ENCODE data around the gene U2AF1L4. TPM values are rescaled to one million over a fixed set of nuclear protein-coding genes. Genes with fewer than 3 reads are reported as not detected.

Gene U2AF1L4
- total RNA-seq, 1 donor from 2014 or later, result 27.4 TPM

DNA sequence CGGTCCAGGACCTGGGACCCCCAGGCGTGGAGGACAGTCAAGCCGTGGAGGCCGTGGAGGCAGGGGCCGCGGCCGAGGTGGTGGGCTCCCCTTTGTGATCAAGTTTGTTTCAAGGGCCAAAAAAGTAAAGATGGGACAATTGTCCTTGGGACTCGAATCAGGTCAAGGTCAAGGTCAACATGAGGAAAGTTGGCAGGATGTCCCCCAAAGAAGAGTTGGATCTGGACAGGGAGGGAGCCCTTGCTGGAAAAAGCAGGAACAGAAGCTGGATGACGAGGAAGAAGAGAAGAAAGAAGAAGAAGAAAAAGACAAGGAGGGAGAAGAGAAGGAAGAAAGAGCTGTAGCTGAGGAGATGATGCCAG lies 25.1 kb downstream of the U2AF1L4 start:
- Mint-ChIP-seq H3K27ac (peak overlapping the region; percentile 70), H3K4me3 (ENCODE audit: low read depth) (peak overlapping the region; percentile 58), H3K4me1 (ENCODE audit: low read depth) (peaks cover 17% of the 10 kb centered on the region), H3K9me3 (no peaks in the 10 kb centered on the region), H3K27me3 (ENCODE audit: low read depth) (no peaks in the 10 kb centered on the region), H3K36me3 (ENCODE audit: low read depth) (peaks cover 74% of the 10 kb centered on the region)
- DNase-seq (ENCODE audit: low spot score), result no peak
- intact Hi-C loops (cut with micrococcal nuclease), result no loop called here

DNA sequence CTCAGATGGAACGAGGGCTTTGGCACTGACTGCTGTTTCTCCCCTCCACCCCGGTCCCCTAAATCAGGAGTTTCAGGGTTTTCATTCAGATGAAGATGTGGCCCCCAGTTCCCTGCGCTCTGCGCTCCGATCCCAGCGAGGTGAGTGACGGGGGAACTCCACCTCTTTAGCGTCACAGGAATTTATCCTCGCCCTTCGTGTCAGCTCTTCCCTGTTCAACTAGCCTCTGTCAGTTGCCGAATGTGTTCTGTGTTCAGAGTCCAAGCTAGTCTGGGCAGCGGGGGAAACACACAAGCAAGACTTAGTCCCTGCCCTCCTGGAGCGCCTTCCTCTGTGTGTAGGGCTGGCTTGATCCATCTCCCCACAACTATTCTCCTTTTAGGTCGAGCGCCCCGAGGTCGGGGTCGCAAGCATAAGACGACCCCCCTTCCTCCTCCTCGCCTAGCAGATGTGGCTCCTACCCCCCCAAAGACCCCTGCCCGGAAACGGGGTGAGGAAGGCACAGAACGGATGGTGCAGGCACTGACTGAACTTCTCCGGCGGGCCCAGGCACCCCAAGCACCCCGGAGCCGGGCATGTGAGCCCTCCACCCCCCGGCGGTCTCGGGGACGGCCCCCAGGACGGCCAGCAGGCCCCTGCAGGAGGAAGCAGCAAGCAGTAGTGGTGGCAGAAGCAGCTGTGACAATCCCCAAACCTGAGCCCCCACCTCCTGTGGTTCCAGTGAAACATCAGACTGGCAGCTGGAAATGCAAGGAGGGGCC lies 25.6 kb downstream of the U2AF1L4 start:
- peak overlapping the region; percentile 85 for H3K27ac Mint-ChIP-seq
- H3K9me3 Mint-ChIP-seq, result no peaks in the 10 kb centered on the region
- peaks cover 76% of the 10 kb centered on the region for H3K36me3 Mint-ChIP-seq (ENCODE audit: low read depth)
- no peaks in the 10 kb centered on the region for H3K27me3 Mint-ChIP-seq (ENCODE audit: low read depth)
- intact Hi-C loops (cut with micrococcal nuclease), result loop anchor here (5.0 kb wide), 1 partner anchor 452 kb away; the partner anchor contains the start of gene USF2
- DNase-seq (ENCODE audit: low spot score), result no peak
- H3K4me3 Mint-ChIP-seq (ENCODE audit: low read depth), result peak overlapping the region; percentile 94
- H3K4me1 Mint-ChIP-seq (ENCODE audit: low read depth), result peaks cover 22% of the 10 kb centered on the region

DNA sequence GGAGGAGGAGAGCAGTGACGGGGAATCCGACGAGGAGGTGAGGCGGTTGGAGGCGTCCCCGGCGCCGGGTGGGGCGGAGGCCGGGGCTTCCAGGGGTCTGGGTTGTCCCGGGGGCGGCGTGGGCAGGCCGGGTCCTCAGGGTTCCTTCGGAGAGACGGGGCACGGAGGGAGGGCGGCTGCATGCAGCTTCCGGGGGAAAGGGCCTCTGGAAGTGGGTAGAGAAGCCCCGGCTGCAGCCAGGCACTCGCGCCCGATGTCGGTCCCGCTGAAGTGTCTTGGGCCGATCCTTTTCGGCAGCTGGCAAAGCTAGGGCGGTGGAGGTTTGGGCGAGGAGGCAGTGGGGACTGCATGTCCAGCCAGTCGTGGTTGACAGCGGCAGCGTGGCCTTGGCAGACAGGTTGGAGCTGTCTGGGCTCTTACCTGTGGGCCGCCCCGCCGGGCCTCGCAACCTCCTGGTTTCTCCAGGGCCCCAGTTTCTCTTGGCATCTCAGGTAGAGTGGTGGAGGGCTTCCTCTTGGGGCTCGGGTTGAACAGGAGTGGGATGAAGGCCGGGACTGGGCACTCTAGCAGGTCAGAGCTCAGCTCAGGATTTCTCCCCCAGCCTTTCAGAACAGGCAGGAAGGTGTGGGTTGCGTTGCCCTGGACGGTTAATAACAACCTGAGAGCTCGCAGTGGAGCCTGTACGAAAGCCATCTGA lies 26.7 kb downstream of the U2AF1L4 start:
- Mint-ChIP-seq H3K27ac (peak overlapping the region; percentile 85), H3K4me3 (ENCODE audit: low read depth) (peak overlapping the region; percentile 94), H3K9me3 (no peaks in the 10 kb centered on the region), H3K36me3 (ENCODE audit: low read depth) (peaks cover 77% of the 10 kb centered on the region), H3K4me1 (ENCODE audit: low read depth) (peaks cover 26% of the 10 kb centered on the region), H3K27me3 (ENCODE audit: low read depth) (no peaks in the 10 kb centered on the region)
- DNase-seq (ENCODE audit: low spot score), result peak; percentile 48
- intact Hi-C loops (cut with micrococcal nuclease), result loop anchor here (5.0 kb wide), 1 partner anchor 451 kb away; the partner anchor contains the start of gene USF2

DNA sequence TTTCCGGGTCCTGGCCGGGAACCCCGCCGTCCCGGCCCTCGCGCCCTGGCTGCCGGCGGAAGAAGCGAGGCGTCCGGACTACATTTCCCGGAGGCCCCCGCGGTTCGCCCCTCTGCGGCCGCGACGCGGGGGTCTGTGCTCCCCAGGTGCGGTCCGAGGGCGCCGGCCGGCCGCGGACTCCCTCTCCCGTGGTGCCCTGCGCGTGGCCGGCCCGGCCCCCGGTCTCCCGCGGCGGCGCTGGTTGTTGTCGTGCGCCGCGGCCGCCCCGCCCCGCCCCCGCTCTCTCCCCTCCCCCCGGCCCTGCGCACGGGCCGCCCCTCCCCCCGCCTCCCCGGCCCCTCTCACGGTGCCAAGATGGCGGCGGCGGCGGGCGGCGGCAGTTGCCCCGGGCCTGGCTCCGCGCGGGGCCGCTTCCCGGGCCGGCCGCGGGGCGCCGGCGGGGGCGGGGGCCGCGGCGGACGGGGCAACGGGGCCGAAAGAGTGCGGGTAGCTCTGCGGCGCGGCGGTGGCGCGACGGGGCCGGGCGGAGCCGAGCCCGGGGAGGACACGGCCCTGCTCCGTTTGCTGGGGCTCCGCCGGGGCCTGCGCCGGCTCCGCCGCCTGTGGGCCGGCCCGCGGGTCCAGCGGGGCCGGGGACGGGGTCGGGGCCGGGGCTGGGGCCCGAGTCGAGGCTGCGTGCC lies 27.4 kb downstream of the U2AF1L4 start, which contains the start of gene KMT2B:
KMT2B (plus strand) TSS at position 339 of the 680 bp plus-strand sequence; CDS start at position 355, 16 bp downstream.
- Mint-ChIP-seq H3K27me3 (ENCODE audit: low read depth) (no peaks in the 10 kb centered on the region), H3K4me1 (ENCODE audit: low read depth) (peaks cover 28% of the 10 kb centered on the region), H3K36me3 (ENCODE audit: low read depth) (peaks cover 73% of the 10 kb centered on the region), H3K4me3 (ENCODE audit: low read depth) (peak within 1 kb of the TSS; percentile 94), H3K27ac (peak within 1 kb of the TSS; percentile 92), H3K9me3 (no peaks in the 10 kb centered on the region)
- intact Hi-C loops (cut with micrococcal nuclease), result loop anchor here (1.0 to 5.0 kb wide), 8 partner anchors 15 to 451 kb away; partner anchors contain the start of genes ARHGAP33, PROSER3, PSENEN and U2AF1L4
- no peak for DNase-seq (ENCODE audit: low spot score)

DNA sequence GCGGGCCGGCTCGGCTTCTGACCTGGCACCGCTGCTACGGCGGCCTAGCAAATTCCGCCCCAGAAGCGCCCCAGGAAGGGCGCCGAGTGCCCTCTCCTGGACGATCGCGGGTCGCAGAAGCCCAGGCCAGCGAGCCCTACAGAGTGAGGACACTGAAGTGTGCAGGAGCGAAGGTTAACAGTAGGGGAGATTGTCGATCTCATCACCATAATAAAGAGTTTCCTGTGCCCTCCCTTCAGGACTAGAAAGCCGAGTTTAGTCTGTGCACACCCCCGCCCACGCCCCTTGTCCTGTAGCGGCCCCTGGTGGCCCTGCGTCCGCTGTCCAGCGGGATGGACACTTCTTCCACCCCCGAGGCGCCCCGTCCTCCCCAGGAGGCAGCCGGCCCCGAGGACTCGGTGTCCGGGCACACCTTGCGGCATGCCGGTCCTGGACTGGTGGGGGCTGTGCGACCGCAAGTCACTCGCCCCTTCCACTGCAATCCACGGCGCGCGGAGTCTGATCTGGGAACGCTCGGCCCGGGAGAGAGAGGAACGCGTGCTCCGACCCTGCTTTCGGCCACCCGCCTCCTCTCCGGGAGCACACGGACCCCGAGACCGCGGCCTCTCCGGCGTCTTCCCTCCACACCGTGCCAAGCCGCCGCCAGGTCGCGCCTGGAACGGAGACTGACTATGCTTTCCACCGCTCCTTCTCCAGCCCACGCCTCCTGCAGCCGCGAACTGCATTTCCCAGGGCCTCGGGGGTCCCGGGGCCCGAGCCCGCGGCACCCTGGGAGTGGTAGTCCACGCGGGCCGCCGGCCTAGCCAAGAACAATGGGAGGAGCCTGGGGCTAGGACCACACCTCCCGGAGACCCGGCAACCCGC lies 28.2 kb downstream of the U2AF1L4 start:
- intact Hi-C loops (cut with micrococcal nuclease), result loop anchor here (1.0 to 5.0 kb wide), 8 partner anchors 14 to 450 kb away; partner anchors contain the start of genes ARHGAP33, PROSER3, PSENEN and U2AF1L4
- Mint-ChIP-seq H3K27me3 (ENCODE audit: low read depth) (no peaks in the 10 kb centered on the region), H3K4me3 (ENCODE audit: low read depth) (peak overlapping the region; percentile 94), H3K9me3 (no peaks in the 10 kb centered on the region), H3K36me3 (ENCODE audit: low read depth) (peaks cover 65% of the 10 kb centered on the region), H3K27ac (peak overlapping the region; percentile 92), H3K4me1 (ENCODE audit: low read depth) (peaks cover 35% of the 10 kb centered on the region)
- peak; percentile 97 for DNase-seq (ENCODE audit: low spot score)

DNA sequence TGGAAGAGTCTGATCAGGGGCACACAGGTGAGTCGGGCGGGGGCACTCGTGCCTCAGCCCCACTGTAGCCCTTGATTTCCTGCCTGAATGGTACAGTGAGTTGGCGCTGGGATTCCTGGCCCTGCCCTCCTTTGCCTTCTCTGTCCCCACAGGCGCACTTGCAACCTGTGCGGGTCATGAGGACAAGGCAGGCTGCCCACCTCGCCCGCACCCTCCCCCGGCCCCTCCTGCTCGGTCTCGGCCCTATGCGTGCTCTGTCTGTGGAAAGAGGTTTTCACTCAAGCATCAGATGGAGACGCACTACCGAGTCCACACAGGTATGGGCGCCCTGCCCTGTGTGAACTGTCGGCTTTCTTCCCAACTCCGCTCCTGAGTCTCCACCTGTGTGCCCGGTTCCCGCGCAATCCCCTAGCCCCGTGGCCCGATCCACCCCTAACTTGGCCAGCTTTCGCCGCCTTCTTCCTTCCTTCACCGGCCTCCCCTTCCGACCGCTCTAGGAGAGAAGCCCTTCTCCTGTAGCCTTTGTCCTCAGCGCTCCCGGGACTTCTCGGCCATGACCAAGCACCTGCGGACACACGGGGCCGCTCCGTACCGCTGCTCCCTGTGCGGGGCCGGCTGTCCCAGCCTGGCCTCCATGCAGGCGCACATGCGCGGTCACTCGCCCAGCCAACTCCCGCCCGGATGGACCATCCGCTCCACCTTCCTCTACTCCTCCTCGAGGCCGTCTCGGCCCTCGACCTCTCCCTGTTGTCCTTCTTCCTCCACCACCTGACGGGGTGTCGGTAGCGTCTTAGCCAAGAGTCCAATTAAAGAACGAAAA lies 29.0 kb downstream of the U2AF1L4 start:
- Mint-ChIP-seq H3K4me1 (ENCODE audit: low read depth) (peaks cover 40% of the 10 kb centered on the region), H3K36me3 (ENCODE audit: low read depth) (peaks cover 60% of the 10 kb centered on the region), H3K27me3 (ENCODE audit: low read depth) (no peaks in the 10 kb centered on the region), H3K9me3 (peaks cover 3% of the 10 kb centered on the region), H3K4me3 (ENCODE audit: low read depth) (peak overlapping the region; percentile 94), H3K27ac (peak overlapping the region; percentile 92)
- intact Hi-C loops (cut with micrococcal nuclease), result loop anchor here (2.0 to 5.0 kb wide), 3 partner anchors 13 to 449 kb away; partner anchors contain the start of gene USF2
- no peak for DNase-seq (ENCODE audit: low spot score)

DNA sequence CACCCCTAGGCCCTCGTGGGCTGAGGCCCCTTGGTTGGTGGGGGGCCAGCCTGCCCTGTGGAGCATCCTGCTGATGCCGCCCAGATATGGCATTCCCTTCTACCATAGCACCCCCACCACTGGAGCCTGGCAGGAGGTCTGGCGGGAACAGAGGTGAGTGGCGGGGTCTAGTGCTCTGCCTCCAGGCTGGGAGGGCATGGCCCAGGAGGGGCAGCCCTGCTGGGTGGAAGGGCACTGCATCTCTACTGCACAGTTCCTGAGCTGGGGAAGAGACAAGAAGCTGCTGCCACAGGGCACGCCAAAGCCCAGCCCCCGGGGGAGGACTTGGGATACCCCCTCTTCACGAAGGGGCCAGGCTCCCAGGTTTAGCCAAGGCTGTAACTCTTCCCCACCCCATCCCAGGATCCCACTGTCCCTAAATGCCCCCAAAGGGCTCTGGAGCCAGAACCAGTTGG lies 29.8 kb downstream of the U2AF1L4 start:
- peak overlapping the region; percentile 92 for H3K27ac Mint-ChIP-seq
- peaks cover 54% of the 10 kb centered on the region for H3K36me3 Mint-ChIP-seq (ENCODE audit: low read depth)

DNA sequence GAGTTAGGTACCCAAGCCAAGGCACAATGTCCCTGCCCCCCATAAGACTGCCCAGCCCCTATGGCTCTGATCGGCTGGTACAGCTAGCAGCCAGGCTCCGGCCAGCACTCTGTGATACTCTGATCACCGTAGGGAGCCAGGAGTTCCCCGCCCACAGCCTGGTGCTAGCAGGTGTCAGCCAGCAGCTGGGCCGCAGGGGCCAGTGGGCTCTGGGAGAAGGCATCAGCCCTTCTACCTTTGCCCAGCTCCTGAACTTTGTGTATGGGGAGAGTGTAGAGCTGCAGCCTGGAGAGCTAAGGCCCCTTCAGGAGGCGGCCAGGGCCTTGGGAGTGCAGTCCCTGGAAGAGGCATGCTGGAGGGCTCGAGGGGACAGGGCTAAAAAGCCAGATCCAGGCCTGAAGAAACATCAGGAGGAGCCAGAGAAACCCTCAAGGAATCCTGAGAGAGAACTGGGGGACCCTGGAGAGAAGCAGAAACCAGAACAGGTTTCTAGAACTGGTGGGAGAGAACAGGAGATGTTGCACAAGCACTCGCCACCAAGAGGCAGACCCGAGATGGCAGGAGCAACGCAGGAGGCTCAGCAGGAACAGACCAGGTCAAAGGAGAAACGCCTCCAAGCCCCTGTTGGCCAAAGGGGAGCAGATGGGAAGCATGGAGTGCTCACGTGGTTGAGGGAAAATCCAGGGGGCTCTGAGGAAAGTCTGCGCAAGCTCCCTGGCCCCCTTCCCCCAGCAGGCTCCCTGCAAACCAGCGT lies 30.4 kb downstream of the U2AF1L4 start:
- Mint-ChIP-seq H3K4me3 (ENCODE audit: low read depth) (peak overlapping the region; percentile 94), H3K36me3 (ENCODE audit: low read depth) (peaks cover 50% of the 10 kb centered on the region), H3K27ac (peak overlapping the region; percentile 100), H3K4me1 (ENCODE audit: low read depth) (peaks cover 50% of the 10 kb centered on the region), H3K27me3 (ENCODE audit: low read depth) (no peaks in the 10 kb centered on the region), H3K9me3 (peaks cover 3% of the 10 kb centered on the region)
- intact Hi-C loops (cut with micrococcal nuclease), result loop anchor here (5.0 kb wide), 2 partner anchors 167 to 447 kb away; partner anchors contain the start of genes TMEM147 and USF2
- no peak for DNase-seq (ENCODE audit: low spot score)

More for the DNA sequence above, 29.8 kb downstream of the U2AF1L4 start:
- Mint-ChIP-seq H3K27me3 (ENCODE audit: low read depth) (no peaks in the 10 kb centered on the region), H3K9me3 (peaks cover 3% of the 10 kb centered on the region), H3K4me3 (ENCODE audit: low read depth) (peak overlapping the region; percentile 94), H3K4me1 (ENCODE audit: low read depth) (peaks cover 48% of the 10 kb centered on the region)
- no peak for DNase-seq (ENCODE audit: low spot score)
- intact Hi-C loops (cut with micrococcal nuclease), result loop anchor here (5.0 kb wide), 1 partner anchor 448 kb away; the partner anchor contains the start of gene USF2

DNA sequence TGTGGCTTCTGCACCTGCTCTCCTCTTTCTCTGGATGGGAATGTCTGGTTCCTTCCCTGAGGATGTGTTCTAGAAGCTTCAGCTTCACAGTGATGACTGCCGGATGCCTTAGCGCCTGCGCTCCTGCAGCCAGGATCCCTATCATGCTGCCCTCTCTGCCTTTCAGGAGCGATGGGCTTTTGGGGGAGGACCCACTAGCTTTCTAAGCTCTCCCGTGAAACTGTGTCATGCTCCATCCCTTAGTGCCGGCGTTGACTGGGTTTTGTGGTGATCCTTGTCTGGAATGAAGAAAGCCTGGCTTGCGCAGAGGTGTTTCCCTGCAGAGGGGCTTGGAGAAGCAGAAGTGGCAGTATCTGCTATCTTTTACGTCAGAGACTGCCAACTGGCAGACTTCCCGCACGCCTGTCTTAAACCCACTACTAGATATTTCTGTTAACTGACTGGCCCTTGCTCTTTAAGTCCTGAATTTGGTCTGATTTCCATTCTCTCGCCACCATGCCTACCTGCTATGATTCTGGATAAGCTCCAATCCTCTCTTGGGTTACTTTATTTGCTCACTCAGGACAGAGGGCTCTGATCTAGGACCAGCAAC lies 31.2 kb downstream of the U2AF1L4 start:
- Mint-ChIP-seq H3K27me3 (ENCODE audit: low read depth) (no peaks in the 10 kb centered on the region), H3K4me3 (ENCODE audit: low read depth) (peak overlapping the region; percentile 94), H3K4me1 (ENCODE audit: low read depth) (peaks cover 46% of the 10 kb centered on the region), H3K36me3 (ENCODE audit: low read depth) (peaks cover 44% of the 10 kb centered on the region), H3K9me3 (peaks cover 3% of the 10 kb centered on the region), H3K27ac (peak overlapping the region; percentile 100)
- DNase-seq (ENCODE audit: low spot score), result no peak
- intact Hi-C loops (cut with micrococcal nuclease), result loop anchor here (2.0 to 5.0 kb wide), 3 partner anchors 41 to 189 kb away; partner anchors contain the start of genes HCST and TMEM147

DNA sequence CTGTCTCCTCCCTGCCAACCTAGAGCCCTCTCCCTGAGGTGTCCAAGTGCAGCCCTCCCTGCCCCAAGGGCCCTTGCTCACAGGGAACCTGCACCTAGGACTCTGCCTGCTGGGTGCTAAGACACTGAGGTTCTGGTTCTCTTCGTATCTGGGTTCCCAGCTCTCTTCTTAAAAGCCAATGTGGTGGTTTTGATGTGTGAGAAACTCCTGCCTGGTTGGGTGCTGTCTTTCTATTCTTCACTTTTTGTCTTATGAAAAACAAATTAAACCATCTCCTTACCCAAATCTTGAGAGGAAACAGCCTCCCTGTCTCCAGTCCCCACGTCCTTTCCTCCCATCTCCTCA lies 31.7 kb downstream of the U2AF1L4 start:
- peaks cover 3% of the 10 kb centered on the region for H3K9me3 Mint-ChIP-seq
- intact Hi-C loops (cut with micrococcal nuclease), result loop anchor here (2.0 to 5.0 kb wide), 3 partner anchors 41 to 189 kb away; partner anchors contain the start of genes HCST and TMEM147
- no peak for DNase-seq (ENCODE audit: low spot score)
- peak overlapping the region; percentile 100 for H3K27ac Mint-ChIP-seq
- H3K4me3 Mint-ChIP-seq (ENCODE audit: low read depth), result peak overlapping the region; percentile 94
- peaks cover 43% of the 10 kb centered on the region for H3K4me1 Mint-ChIP-seq (ENCODE audit: low read depth)
- peaks cover 40% of the 10 kb centered on the region for H3K36me3 Mint-ChIP-seq (ENCODE audit: low read depth)
- H3K27me3 Mint-ChIP-seq (ENCODE audit: low read depth), result no peaks in the 10 kb centered on the region

All from activated T-helper 2 cell treated with anti-CD3 and anti-CD28 coated beads, Interferon-gamma antibody, Interleukin-2, Interleukin-4, amounts not matched to agents 10 μg/mL and 5 μg/mL and 100 μg/mL, durations not matched to agents 14 hours and 24 hours and 36 hours (primary cell).